ENCODE data around the gene SMAD7. TPM values are rescaled to one million over a fixed set of nuclear protein-coding genes. Genes with fewer than 3 reads are reported as not detected.

Gene SMAD7
- total and polyA plus RNA-seq, 10 of the 15 experiments (the other 5 are each of a cell fraction or from before 2014, with no cell fraction given), result 1.3 to 22.5 (median 8.0) TPM

GRCh38 chr18:48885924-48886400 is 64.8 kb downstream of the SMAD7 start:
- POLR2A ChIA-PET, result no interaction called here
- CTCF ChIA-PET, result no interaction called here
- FAIRE-seq (no peak), DNase-seq (ENCODE audit: low read depth, low spot score) (no peak), ATAC-seq (no peak)
- H3K4me1 ChIP-seq (ENCODE audit: control insufficient read depth, insufficient read depth, low read length), result no peaks in the 10 kb centered on the region
- H3K4me2 ChIP-seq (ENCODE audit: control insufficient read depth, insufficient read depth), result no peak overlapping the region
- H3K4me3 ChIP-seq, result no peak overlapping the region
- no peak overlapping the region for H2AFZ ChIP-seq (ENCODE audit: control insufficient read depth, low read depth, low read length)
- no peaks in the 10 kb centered on the region for H3K36me3 ChIP-seq (ENCODE audit: control insufficient read depth in 2 of 2, insufficient read depth in 2 of 2, low read length in 1 of 2)
- H3K9ac ChIP-seq (ENCODE audit: control insufficient read depth, insufficient read depth, low read length), result no peak overlapping the region
- RAD21 ChIA-PET (ENCODE audit: unreplicated experiment), result no interaction called here
- H3K27me3 ChIP-seq (replicated peaks in 1 of 2; ENCODE audit: control insufficient read depth in 2 of 2, insufficient read depth in 2 of 2, low read length in 1 of 2), result no peaks in the 10 kb centered on the region
- H3K27ac ChIP-seq (ENCODE audit: control insufficient read depth, insufficient read depth), result no peak overlapping the region
- 87% methylated on average over 7 of the region's 7 CpGs for WGBS (ENCODE audit: insufficient coverage, insufficient replicate concordance, low lambda C conversion rate, missing lambda C conversion rate)
- intact Hi-C loops (cut with micrococcal nuclease; ENCODE audit: unreplicated experiment) (no loop called here), in situ Hi-C loops (cut with MboI) (no loop called here)
- H3K9me3 ChIP-seq (replicated peaks; ENCODE audit: control insufficient read depth, insufficient read depth, low read length), result no peaks in the 10 kb centered on the region
- no peaks in the 10 kb centered on the region for H3K79me2 ChIP-seq (ENCODE audit: control insufficient read depth, insufficient read depth, low read length)
- H4K20me1 ChIP-seq (ENCODE audit: control insufficient read depth, insufficient read depth), result no peaks in the 10 kb centered on the region
- BruUV-seq (replicated peaks), result no TSS peak
- SMC1A ChIA-PET (ENCODE audit: uncharacterized antibody, unreplicated experiment), result no interaction called here
- TF ChIP-seq FOXK2 (IDR thresholded peaks at IDR 0.05) (no peak), ZZZ3 (IDR thresholded peaks at IDR 0.05; ENCODE audit: control insufficient read depth, insufficient read length, low read depth) (no peak), ZBTB11 (CRISPR knock-in tag; IDR thresholded peaks at IDR 0.05) (no peak), YBX1 (IDR thresholded peaks at IDR 0.05) (no peak), HDGF (IDR thresholded peaks at IDR 0.05) (no peak), E2F8 (IDR thresholded peaks at IDR 0.05; ENCODE audit: low read depth, partially characterized antibody) (no peak), DPF2 (IDR thresholded peaks at IDR 0.05) (no peak), ZSCAN29 (IDR thresholded peaks at IDR 0.05) (no peak), GATAD2B (conservative IDR thresholded peaks at IDR 0.05; ENCODE audit: low read depth) (no peak), IRF5 (IDR thresholded peaks at IDR 0.05; ENCODE audit: borderline replicate concordance) (no peak), PAX8 (IDR thresholded peaks at IDR 0.05) (no peak), NRF1 (conservative IDR thresholded peaks at IDR 0.05; ENCODE audit: low read depth, low read length) (no peak), SP1 (IDR thresholded peaks at IDR 0.05; ENCODE audit: low read depth, low read length) (no peak), CBFB (IDR thresholded peaks at IDR 0.05; ENCODE audit: low read depth) (no peak)
- TF ChIP-seq, protein P1, sequence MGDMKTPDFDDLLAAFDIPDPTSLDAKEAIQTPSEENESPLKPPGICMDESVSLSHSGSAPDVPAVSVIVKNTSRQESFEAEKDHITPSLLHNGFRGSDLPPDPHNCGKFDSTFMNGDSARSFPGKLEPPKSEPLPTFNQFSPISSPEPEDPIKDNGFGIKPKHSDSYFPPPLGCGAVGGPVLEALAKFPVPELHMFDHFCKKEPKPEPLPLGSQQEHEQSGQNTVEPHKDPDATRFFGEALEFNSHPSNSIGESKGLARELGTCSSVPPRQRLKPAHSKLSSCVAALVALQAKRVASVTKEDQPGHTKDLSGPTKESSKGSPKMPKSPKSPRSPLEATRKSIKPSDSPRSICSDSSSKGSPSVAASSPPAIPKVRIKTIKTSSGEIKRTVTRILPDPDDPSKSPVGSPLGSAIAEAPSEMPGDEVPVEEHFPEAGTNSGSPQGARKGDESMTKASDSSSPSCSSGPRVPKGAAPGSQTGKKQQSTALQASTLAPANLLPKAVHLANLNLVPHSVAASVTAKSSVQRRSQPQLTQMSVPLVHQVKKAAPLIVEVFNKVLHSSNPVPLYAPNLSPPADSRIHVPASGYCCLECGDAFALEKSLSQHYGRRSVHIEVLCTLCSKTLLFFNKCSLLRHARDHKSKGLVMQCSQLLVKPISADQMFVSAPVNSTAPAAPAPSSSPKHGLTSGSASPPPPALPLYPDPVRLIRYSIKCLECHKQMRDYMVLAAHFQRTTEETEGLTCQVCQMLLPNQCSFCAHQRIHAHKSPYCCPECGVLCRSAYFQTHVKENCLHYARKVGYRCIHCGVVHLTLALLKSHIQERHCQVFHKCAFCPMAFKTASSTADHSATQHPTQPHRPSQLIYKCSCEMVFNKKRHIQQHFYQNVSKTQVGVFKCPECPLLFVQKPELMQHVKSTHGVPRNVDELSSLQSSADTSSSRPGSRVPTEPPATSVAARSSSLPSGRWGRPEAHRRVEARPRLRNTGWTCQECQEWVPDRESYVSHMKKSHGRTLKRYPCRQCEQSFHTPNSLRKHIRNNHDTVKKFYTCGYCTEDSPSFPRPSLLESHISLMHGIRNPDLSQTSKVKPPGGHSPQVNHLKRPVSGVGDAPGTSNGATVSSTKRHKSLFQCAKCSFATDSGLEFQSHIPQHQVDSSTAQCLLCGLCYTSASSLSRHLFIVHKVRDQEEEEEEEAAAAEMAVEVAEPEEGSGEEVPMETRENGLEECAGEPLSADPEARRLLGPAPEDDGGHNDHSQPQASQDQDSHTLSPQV (IDR thresholded peaks at IDR 0.05), result no peak
